ENCODE measurements around the gene RAB30.
"Not testable (repeated sequence)": the region's sequence is repeated elsewhere in the genome, so short reads cannot be mapped to it uniquely, and the experiment has no call there.

The RAB30 gene

GRCh38 chr11:82980292-82980691 lies 91.4 kb downstream of the RAB30 start:
- Histone ChIP-seq H3K27me3 (ENCODE audit: control insufficient read depth, insufficient read depth, low read length) (no peaks in the 10 kb centered on the region), H3K36me3 (ENCODE audit: control insufficient read depth, insufficient read depth, low read length) (peaks cover 5% of the 10 kb centered on the region), H3K4me1 (ENCODE audit: control insufficient read depth, insufficient read depth, low read length) (no peaks in the 10 kb centered on the region), H3K27ac (ENCODE audit: low read depth, low read length) (no peak overlapping the region), H3K4me3 (ENCODE audit: low read length) (no peak overlapping the region), H3K9ac (ENCODE audit: low read length) (no peak overlapping the region)

GRCh38 chr11:82979824-82980223 lies 91.9 kb downstream of the RAB30 start:
- Histone ChIP-seq H3K27ac (ENCODE audit: low read depth, low read length) (no peak overlapping the region), H3K4me3 (ENCODE audit: low read length) (no peak overlapping the region), H3K9ac (ENCODE audit: low read length) (no peak overlapping the region), H3K36me3 (ENCODE audit: control insufficient read depth, insufficient read depth, low read length) (peaks cover 5% of the 10 kb centered on the region), H3K4me1 (ENCODE audit: control insufficient read depth, insufficient read depth, low read length) (no peaks in the 10 kb centered on the region), H3K27me3 (ENCODE audit: control insufficient read depth, insufficient read depth, low read length) (no peaks in the 10 kb centered on the region)

- Histone ChIP-seq H3K9ac (ENCODE audit: low read length) (no peak overlapping the region), H3K27ac (ENCODE audit: low read depth, low read length) (no peak overlapping the region), H3K27me3 (ENCODE audit: control insufficient read depth, insufficient read depth, low read length) (no peaks in the 10 kb centered on the region), H3K4me3 (ENCODE audit: low read length) (no peak overlapping the region), H3K36me3 (ENCODE audit: control insufficient read depth, insufficient read depth, low read length) (no peaks in the 10 kb centered on the region), H3K4me1 (ENCODE audit: control insufficient read depth, insufficient read depth, low read length) (no peaks in the 10 kb centered on the region)
Measured at GRCh38 chr11:82978422-82979099, 93.1 kb downstream of the RAB30 start.

GRCh38 chr11:82976786-82977185 lies 94.9 kb downstream of the RAB30 start:
- Histone ChIP-seq H3K9ac (ENCODE audit: low read length) (no peak overlapping the region), H3K27ac (ENCODE audit: low read depth, low read length) (no peak overlapping the region), H3K4me1 (ENCODE audit: control insufficient read depth, insufficient read depth, low read length) (no peaks in the 10 kb centered on the region), H3K27me3 (ENCODE audit: control insufficient read depth, insufficient read depth, low read length) (no peaks in the 10 kb centered on the region), H3K36me3 (ENCODE audit: control insufficient read depth, insufficient read depth, low read length) (no peaks in the 10 kb centered on the region), H3K4me3 (ENCODE audit: low read length) (no peak overlapping the region)

- Histone ChIP-seq H3K27ac (ENCODE audit: low read depth, low read length) (no peak overlapping the region), H3K36me3 (ENCODE audit: control insufficient read depth, insufficient read depth, low read length) (no peaks in the 10 kb centered on the region), H3K4me1 (ENCODE audit: control insufficient read depth, insufficient read depth, low read length) (no peaks in the 10 kb centered on the region), H3K27me3 (ENCODE audit: control insufficient read depth, insufficient read depth, low read length) (no peaks in the 10 kb centered on the region), H3K9ac (ENCODE audit: low read length) (no peak overlapping the region), H3K4me3 (ENCODE audit: low read length) (no peak overlapping the region)
Measured at GRCh38 chr11:82975882-82976281, 95.8 kb downstream of the RAB30 start.

GRCh38 chr11:82974851-82975250 lies 96.8 kb downstream of the RAB30 start:
- Histone ChIP-seq H3K27ac (ENCODE audit: low read depth, low read length) (no peak overlapping the region), H3K36me3 (ENCODE audit: control insufficient read depth, insufficient read depth, low read length) (no peaks in the 10 kb centered on the region), H3K9ac (ENCODE audit: low read length) (no peak overlapping the region), H3K4me1 (ENCODE audit: control insufficient read depth, insufficient read depth, low read length) (no peaks in the 10 kb centered on the region), H3K27me3 (ENCODE audit: control insufficient read depth, insufficient read depth, low read length) (no peaks in the 10 kb centered on the region), H3K4me3 (ENCODE audit: low read length) (no peak overlapping the region)

- Histone ChIP-seq H3K36me3 (ENCODE audit: control insufficient read depth, insufficient read depth, low read length) (no peaks in the 10 kb centered on the region), H3K4me3 (ENCODE audit: low read length) (no peak overlapping the region), H3K9ac (ENCODE audit: low read length) (no peak overlapping the region), H3K27ac (ENCODE audit: low read depth, low read length) (no peak overlapping the region), H3K4me1 (ENCODE audit: control insufficient read depth, insufficient read depth, low read length) (no peaks in the 10 kb centered on the region), H3K27me3 (ENCODE audit: control insufficient read depth, insufficient read depth, low read length) (no peaks in the 10 kb centered on the region)
Measured at GRCh38 chr11:82974135-82974534, 97.6 kb downstream of the RAB30 start.

- Histone ChIP-seq H3K4me1 (ENCODE audit: control insufficient read depth, insufficient read depth, low read length) (no peaks in the 10 kb centered on the region), H3K27me3 (ENCODE audit: control insufficient read depth, insufficient read depth, low read length) (no peaks in the 10 kb centered on the region), H3K27ac (ENCODE audit: low read depth, low read length) (no peak overlapping the region), H3K9ac (ENCODE audit: low read length) (no peak overlapping the region), H3K36me3 (ENCODE audit: control insufficient read depth, insufficient read depth, low read length) (no peaks in the 10 kb centered on the region), H3K4me3 (ENCODE audit: low read length) (no peak overlapping the region)
Measured at GRCh38 chr11:82972103-82972502, 99.6 kb downstream of the RAB30 start.

GRCh38 chr11:82971519-82971946 lies 100.2 kb downstream of the RAB30 start:
- not testable (repeated sequence) for H3K36me3 ChIP-seq (ENCODE audit: control insufficient read depth, insufficient read depth, low read length); H3K27ac ChIP-seq (ENCODE audit: low read depth, low read length); H3K4me3 ChIP-seq (ENCODE audit: low read length); H3K4me1 ChIP-seq (ENCODE audit: control insufficient read depth, insufficient read depth, low read length); H3K27me3 ChIP-seq (ENCODE audit: control insufficient read depth, insufficient read depth, low read length); H3K9ac ChIP-seq (ENCODE audit: low read length)

- not testable (repeated sequence) for H3K4me1 ChIP-seq (ENCODE audit: control insufficient read depth, insufficient read depth, low read length); H3K9ac ChIP-seq (ENCODE audit: low read length); H3K27me3 ChIP-seq (ENCODE audit: control insufficient read depth, insufficient read depth, low read length); H3K4me3 ChIP-seq (ENCODE audit: low read length); H3K27ac ChIP-seq (ENCODE audit: low read depth, low read length); H3K36me3 ChIP-seq (ENCODE audit: control insufficient read depth, insufficient read depth, low read length)
Measured at GRCh38 chr11:82970507-82971083, 101.1 kb downstream of the RAB30 start.

GRCh38 chr11:82969811-82970210 lies 101.9 kb downstream of the RAB30 start:
- Histone ChIP-seq H3K9ac (ENCODE audit: low read length) (no peak overlapping the region), H3K27ac (ENCODE audit: low read depth, low read length) (no peak overlapping the region), H3K36me3 (ENCODE audit: control insufficient read depth, insufficient read depth, low read length) (no peaks in the 10 kb centered on the region), H3K4me1 (ENCODE audit: control insufficient read depth, insufficient read depth, low read length) (no peaks in the 10 kb centered on the region), H3K27me3 (ENCODE audit: control insufficient read depth, insufficient read depth, low read length) (no peaks in the 10 kb centered on the region), H3K4me3 (ENCODE audit: low read length) (no peak overlapping the region)

GRCh38 chr11:82967381-82967780 lies 104.3 kb downstream of the RAB30 start:
- Histone ChIP-seq H3K36me3 (ENCODE audit: control insufficient read depth, insufficient read depth, low read length) (no peaks in the 10 kb centered on the region), H3K27me3 (ENCODE audit: control insufficient read depth, insufficient read depth, low read length) (no peaks in the 10 kb centered on the region)

GRCh38 chr11:82962021-82962420 lies 109.7 kb downstream of the RAB30 start:
- H3K27me3 ChIP-seq (ENCODE audit: control insufficient read depth, insufficient read depth, low read length); H3K9ac ChIP-seq (ENCODE audit: low read length); H3K27ac ChIP-seq (ENCODE audit: low read depth, low read length); H3K4me3 ChIP-seq (ENCODE audit: low read length); H3K4me1 ChIP-seq (ENCODE audit: control insufficient read depth, insufficient read depth, low read length); H3K36me3 ChIP-seq (ENCODE audit: control insufficient read depth, insufficient read depth, low read length): not testable (repeated sequence)

More at GRCh38 chr11:82967381-82967780, 104.3 kb downstream of the RAB30 start:
- no peak overlapping the region for H3K4me3 ChIP-seq (ENCODE audit: low read length)
- no peak overlapping the region for H3K27ac ChIP-seq (ENCODE audit: low read depth, low read length)
- no peak overlapping the region for H3K9ac ChIP-seq (ENCODE audit: low read length)
- H3K4me1 ChIP-seq (ENCODE audit: control insufficient read depth, insufficient read depth, low read length): no peaks in the 10 kb centered on the region
